ENCODE data around the gene IL24.

IL24 gene

GRCh38 chr1:206898915-206899431 lies 1.7 kb downstream of the IL24 start:
- H3K4me3 ChIP-seq (ENCODE audit: low read depth, low read length): no peak overlapping the region
- TF ChIP-seq CTCF (IDR thresholded peaks at IDR 0.05; ENCODE audit: low read depth, low read length): no peak

GRCh38 chr1:206899717-206900116 lies 2.5 kb downstream of the IL24 start:
- no peak for TF ChIP-seq CTCF (IDR thresholded peaks at IDR 0.05; ENCODE audit: low read depth, low read length)
- H3K4me3 ChIP-seq (ENCODE audit: low read depth, low read length): no peak overlapping the region

- H3K4me3 ChIP-seq (ENCODE audit: low read depth, low read length): no peak overlapping the region
- no peak for TF ChIP-seq CTCF (IDR thresholded peaks at IDR 0.05; ENCODE audit: low read depth, low read length)
Observed at GRCh38 chr1:206900149-206900548, 2.9 kb downstream of the IL24 start.

- TF ChIP-seq CTCF (IDR thresholded peaks at IDR 0.05; ENCODE audit: low read depth, low read length): no peak
- no peak overlapping the region for H3K4me3 ChIP-seq (ENCODE audit: low read depth, low read length)
Observed at GRCh38 chr1:206901944-206902343, 4.7 kb downstream of the IL24 start.

GRCh38 chr1:206902702-206903101 lies 5.5 kb downstream of the IL24 start:
- TF ChIP-seq CTCF (IDR thresholded peaks at IDR 0.05; ENCODE audit: low read depth, low read length): no peak
- no peak overlapping the region for H3K4me3 ChIP-seq (ENCODE audit: low read depth, low read length)

GRCh38 chr1:206903687-206904086 lies 6.4 kb downstream of the IL24 start:
- no peak overlapping the region for H3K4me3 ChIP-seq (ENCODE audit: low read depth, low read length)
- no peak for TF ChIP-seq CTCF (IDR thresholded peaks at IDR 0.05; ENCODE audit: low read depth, low read length)

- TF ChIP-seq CTCF (IDR thresholded peaks at IDR 0.05; ENCODE audit: low read depth, low read length): no peak
- no peak overlapping the region for H3K4me3 ChIP-seq (ENCODE audit: low read depth, low read length)
Observed at GRCh38 chr1:206904423-206905142, 7.3 kb downstream of the IL24 start.

All from WI38 (cell line).